ENCODE data around the gene HTRA1. TPM values are rescaled to one million over a fixed set of nuclear protein-coding genes. Genes with fewer than 3 reads are reported as not detected.

Gene HTRA1
- total RNA-seq, 1 experiment from 2014 or later = 32.8 TPM

DNA sequence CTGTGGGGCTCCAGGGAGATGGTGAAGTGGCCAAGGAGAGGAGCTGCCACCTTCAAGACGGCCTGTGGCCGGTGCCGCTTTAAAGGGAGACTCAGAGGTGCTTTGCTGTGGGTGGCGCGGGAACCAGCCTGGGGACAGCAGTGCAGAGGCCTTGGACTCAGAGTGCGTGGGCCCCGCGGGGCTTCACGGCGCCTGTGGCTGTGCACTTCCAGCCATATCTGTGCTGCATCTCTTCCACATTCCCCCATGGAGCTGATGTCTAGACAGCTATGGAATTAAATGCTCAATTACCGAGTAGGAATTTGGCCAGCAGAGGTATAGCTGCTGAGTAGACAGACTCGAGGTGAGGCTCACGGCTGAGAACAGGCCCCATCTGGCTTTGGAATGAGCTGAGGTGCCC is 41.7 kb downstream of the HTRA1 start:
- no peaks in the 10 kb centered on the region for H3K9me3 ChIP-seq (ENCODE audit: control insufficient read depth, insufficient read depth, low read depth, low read length)
- POLR2A ChIA-PET = no interaction called here
- DNase-seq (ENCODE audit: low read depth, low spot score) (no peak), ATAC-seq (no peak)
- CTCF ChIA-PET = no interaction called here
- in situ Hi-C loops (cut with HindIII; ENCODE audit: low pct_unique_long_range_greater_than_20kb, low sequenced_read_pairs) (no loop called here), intact Hi-C loops (cut with micrococcal nuclease; ENCODE audit: unreplicated experiment) (no loop called here)
- H3K4me3 ChIP-seq (ENCODE audit: low read depth in 2 of 2, low read length in 2 of 2) = no peak overlapping the region
- no TSS peak for BruUV-seq (replicated peaks)
- no peak for TF ChIP-seq TCF7L2 (IDR thresholded peaks at IDR 0.05; ENCODE audit: low read depth, low read length)
- no peak for TF ChIP-seq SIN3A (IDR thresholded peaks at IDR 0.05; ENCODE audit: borderline replicate concordance, insufficient read depth, low read depth, low read length)
- TF ChIP-seq POLR2AphosphoS5 (IDR thresholded peaks at IDR 0.05; ENCODE audit: low read depth, low read length) = no peak
- TF ChIP-seq, protein P1, sequence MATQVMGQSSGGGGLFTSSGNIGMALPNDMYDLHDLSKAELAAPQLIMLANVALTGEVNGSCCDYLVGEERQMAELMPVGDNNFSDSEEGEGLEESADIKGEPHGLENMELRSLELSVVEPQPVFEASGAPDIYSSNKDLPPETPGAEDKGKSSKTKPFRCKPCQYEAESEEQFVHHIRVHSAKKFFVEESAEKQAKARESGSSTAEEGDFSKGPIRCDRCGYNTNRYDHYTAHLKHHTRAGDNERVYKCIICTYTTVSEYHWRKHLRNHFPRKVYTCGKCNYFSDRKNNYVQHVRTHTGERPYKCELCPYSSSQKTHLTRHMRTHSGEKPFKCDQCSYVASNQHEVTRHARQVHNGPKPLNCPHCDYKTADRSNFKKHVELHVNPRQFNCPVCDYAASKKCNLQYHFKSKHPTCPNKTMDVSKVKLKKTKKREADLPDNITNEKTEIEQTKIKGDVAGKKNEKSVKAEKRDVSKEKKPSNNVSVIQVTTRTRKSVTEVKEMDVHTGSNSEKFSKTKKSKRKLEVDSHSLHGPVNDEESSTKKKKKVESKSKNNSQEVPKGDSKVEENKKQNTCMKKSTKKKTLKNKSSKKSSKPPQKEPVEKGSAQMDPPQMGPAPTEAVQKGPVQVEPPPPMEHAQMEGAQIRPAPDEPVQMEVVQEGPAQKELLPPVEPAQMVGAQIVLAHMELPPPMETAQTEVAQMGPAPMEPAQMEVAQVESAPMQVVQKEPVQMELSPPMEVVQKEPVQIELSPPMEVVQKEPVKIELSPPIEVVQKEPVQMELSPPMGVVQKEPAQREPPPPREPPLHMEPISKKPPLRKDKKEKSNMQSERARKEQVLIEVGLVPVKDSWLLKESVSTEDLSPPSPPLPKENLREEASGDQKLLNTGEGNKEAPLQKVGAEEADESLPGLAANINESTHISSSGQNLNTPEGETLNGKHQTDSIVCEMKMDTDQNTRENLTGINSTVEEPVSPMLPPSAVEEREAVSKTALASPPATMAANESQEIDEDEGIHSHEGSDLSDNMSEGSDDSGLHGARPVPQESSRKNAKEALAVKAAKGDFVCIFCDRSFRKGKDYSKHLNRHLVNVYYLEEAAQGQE (IDR thresholded peaks at IDR 0.05; ENCODE audit: insufficient read depth in 1 of 2, low read depth in 2 of 2, low read length in 1 of 2) = no peak
- TF ChIP-seq CTCF (IDR thresholded peaks at IDR 0.05) = no peak
- no peaks in the 10 kb centered on the region for H3K27me3 ChIP-seq (ENCODE audit: control insufficient read depth, insufficient read depth, low read length)
- H3K4me1 ChIP-seq (ENCODE audit: control insufficient read depth, insufficient read depth, low read length) = no peaks in the 10 kb centered on the region
- no peak overlapping the region for H3K27ac ChIP-seq (ENCODE audit: low read length)
- no peaks in the 10 kb centered on the region for H3K36me3 ChIP-seq (ENCODE audit: control insufficient read depth, insufficient read depth, low read length)

DNA sequence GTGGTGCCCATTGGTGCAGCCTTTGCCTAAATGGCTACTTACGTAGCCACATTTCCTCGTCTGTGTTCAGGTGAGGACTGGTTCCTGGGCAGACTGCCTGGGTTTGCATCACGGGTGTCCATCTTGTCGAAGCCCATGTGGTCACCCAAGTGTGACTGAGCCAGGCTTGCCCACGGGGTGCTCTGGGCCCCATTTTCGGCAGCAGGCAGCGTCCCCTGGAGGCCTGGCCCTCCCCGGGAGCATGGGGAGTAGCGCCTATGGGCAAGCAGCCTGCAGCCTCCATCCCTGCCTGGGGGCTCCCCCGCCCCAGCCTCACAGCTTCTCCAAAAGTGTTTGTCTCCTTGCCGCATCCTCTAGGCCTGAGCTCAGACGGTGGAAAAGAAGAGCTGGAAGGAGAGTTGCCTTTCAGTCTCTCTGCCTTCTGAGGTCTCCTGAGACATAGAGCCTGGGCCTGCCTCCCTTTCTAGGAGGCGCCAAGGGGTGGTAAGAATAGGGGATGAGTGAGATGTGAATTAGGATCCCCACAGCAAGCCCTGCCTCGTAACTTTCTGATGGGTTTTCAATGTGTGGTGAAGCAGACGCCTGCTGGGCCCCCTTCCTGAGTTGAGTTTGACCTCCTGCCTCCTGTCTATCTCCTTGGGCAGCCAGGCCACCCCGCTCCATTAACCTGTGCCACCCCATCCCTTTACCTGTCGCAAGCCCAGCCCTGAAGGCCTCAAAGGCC is 42.7 kb downstream of the HTRA1 start:
- in situ Hi-C loops (cut with HindIII; ENCODE audit: low pct_unique_long_range_greater_than_20kb, low sequenced_read_pairs) (no loop called here), intact Hi-C loops (cut with micrococcal nuclease; ENCODE audit: unreplicated experiment) (no loop called here)
- Histone ChIP-seq H3K27me3 (ENCODE audit: control insufficient read depth, insufficient read depth, low read length) (no peaks in the 10 kb centered on the region), H3K36me3 (ENCODE audit: control insufficient read depth, insufficient read depth, low read length) (no peaks in the 10 kb centered on the region), H3K4me3 (ENCODE audit: low read depth in 2 of 2, low read length in 2 of 2) (no peak overlapping the region), H3K4me1 (ENCODE audit: control insufficient read depth, insufficient read depth, low read length) (no peaks in the 10 kb centered on the region), H3K27ac (ENCODE audit: low read length) (no peak overlapping the region), H3K9me3 (ENCODE audit: control insufficient read depth, insufficient read depth, low read depth, low read length) (no peaks in the 10 kb centered on the region)
- POLR2A ChIA-PET = no interaction called here
- CTCF ChIA-PET = no interaction called here
- ATAC-seq = no peak
- no peak for DNase-seq (ENCODE audit: low read depth, low spot score)
- TF ChIP-seq, protein P1 (IDR thresholded peaks at IDR 0.05; ENCODE audit: insufficient read depth in 1 of 2, low read depth in 2 of 2, low read length in 1 of 2) = no peak
- TF ChIP-seq TCF7L2 (IDR thresholded peaks at IDR 0.05; ENCODE audit: low read depth, low read length) (no peak), CTCF (IDR thresholded peaks at IDR 0.05) (no peak), POLR2AphosphoS5 (IDR thresholded peaks at IDR 0.05; ENCODE audit: low read depth, low read length) (no peak), SIN3A (IDR thresholded peaks at IDR 0.05; ENCODE audit: borderline replicate concordance, insufficient read depth, low read depth, low read length) (no peak)
- no TSS peak for BruUV-seq (replicated peaks)
